Endothelial cell of hepatic sinusoid (primary cell): Measurements from ENCODE around the gene DENND2A.

ENCODE experiments used
- in situ Hi-C: cut with HindIII; loops from 2 replicates; pipeline ENCODE4 v1.10.0; 2017; ENCODE audit warnings: low sequenced_read_pairs

The DENND2A gene

DNA sequence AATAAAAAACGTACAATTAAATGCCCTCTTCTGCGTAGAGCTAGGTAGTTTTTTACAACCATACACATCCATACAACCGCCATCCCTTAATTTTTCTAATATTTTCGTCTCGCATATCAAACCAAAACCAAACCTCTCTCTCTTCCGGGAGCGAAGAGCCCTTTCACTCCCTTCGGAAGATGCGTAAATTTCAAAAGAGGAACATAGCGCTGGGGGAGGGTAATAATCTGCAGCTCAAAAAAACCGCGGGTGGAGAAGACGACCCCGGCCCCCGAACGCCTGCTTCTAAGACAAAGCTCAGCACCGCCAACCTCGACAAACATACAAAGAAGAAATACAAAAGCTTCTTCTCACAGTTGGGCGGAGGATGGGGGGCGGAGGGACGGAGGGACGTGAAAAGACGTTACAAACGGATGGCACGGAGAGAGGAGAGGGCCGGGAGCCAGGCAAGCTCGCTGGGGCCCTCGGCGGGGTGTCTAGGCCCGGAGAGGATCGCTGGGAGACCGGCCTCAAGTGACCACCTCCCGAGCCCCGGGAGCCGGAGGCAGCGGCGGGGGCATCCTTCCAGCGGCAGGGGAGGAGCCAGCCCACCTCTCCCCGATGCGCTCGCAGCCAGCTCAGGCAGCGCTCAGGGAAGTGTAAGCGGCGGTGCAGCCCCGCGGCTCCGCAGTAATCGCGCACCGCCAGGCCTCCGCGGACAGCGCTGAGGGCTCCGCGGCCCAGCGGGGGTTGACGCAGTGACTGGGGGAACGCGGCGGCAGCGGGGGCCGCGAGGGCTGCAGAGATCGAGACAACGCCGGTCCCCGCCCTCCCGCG lies 162.2 kb downstream of the DENND2A start:
- in situ Hi-C loops = no loop called here

DNA sequence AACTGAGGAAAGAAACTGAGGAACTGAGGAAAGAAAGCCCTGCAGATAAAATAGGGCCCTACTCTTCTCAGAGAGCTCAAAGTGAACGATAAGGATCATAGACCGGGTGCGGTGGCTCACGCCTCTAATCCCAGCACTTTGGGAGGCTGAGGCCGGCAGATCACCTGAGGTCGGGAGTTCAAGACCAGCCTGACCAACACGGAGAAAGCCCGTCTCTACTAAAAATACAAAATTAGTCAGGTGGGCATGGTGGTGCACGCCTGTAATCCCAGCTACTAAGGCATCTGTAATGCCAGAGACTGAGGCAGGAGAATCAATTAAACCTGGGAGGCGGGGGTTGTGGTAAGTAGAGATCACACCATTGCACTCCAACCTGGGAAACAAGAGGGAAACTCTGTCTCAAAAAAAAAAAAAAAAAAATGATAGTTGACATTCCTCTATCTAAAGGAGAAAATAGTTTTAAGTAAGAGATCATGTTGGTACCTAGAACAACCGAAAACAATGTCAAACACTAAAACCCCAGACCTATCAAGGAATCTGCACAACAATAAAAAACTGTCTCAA lies 163.8 kb downstream of the DENND2A start:
- in situ Hi-C loops = no loop called here

DNA sequence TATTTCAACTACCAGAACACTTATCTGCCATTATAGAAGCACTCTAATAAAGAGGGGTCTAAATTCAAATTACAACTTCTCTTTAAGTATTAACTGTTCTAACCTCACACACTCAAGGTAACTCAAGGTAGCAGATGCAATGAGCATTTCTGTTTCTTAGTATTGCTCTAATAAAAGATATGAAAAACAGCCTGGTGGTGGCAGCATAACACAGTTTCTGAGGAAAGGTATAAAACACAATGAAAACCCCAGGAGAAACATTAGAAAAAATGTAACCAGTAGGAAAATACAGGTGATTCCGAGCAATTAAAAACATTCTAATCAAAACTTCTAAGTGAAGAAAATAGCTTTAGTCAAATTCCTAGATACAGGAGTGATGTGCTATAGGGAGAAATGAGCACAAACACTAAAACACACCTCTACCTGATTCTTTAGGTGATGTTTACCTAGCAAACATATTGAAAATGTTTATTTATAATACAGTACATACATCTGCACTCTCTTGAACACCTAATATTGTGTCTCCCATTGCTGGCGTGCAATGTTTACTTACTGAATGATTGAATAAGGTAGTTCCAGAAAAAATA lies 164.8 kb downstream of the DENND2A start:
- in situ Hi-C loops = no loop called here
